ENCODE data around the gene PTHLH. TPM values are rescaled to one million over a fixed set of nuclear protein-coding genes. Genes with fewer than 3 reads are reported as not detected.

Gene PTHLH
- total and polyA plus RNA-seq, 4 donors = 0.22 to 3.0 (median 0.37) TPM

- ATAC-seq (ENCODE audit: insufficient read depth, low FRiP score) (no peak), DNase-seq (no peak)
- no peaks in the 10 kb centered on the region for H3K36me3 ChIP-seq (ENCODE audit: control insufficient read depth in 4 of 4, insufficient read depth in 4 of 4, low read length in 4 of 4)
- no peak overlapping the region for H3K9ac ChIP-seq (ENCODE audit: insufficient read depth in 1 of 2, low read length in 2 of 2)
- no peak for TF ChIP-seq CTCF (IDR thresholded peaks at IDR 0.05; ENCODE audit: control extremely low read depth, extremely low read depth)
- no peak overlapping the region for H3K27ac ChIP-seq (ENCODE audit: low read depth in 1 of 2, low read length in 1 of 2)
- no peak overlapping the region for H3K4me3 ChIP-seq
- H3K9me3 ChIP-seq (ENCODE audit: control insufficient read depth in 4 of 4, insufficient read depth in 3 of 4, low read length in 3 of 4) = peaks cover 0 to 2% (median 0%) of the 10 kb centered on the region in 4 donors
- 20 to 41% methylated on average over 7 of the region's 7 CpGs for WGBS, 2 donors
- H3K4me1 ChIP-seq (ENCODE audit: control insufficient read depth in 5 of 5, insufficient read depth in 5 of 5, low read length in 5 of 5) = peaks cover 0 to 58% (median 4%) of the 10 kb centered on the region in 5 donors
- H3K27me3 ChIP-seq (ENCODE audit: control insufficient read depth in 3 of 3, insufficient read depth in 3 of 3, low read length in 2 of 3) = peaks cover 3 to 79% (median 76%) of the 10 kb centered on the region in 3 donors
Measured at GRCh38 chr12:27971606-27972005, 927 bp downstream of the PTHLH start.

GRCh38 chr12:27971121-27971489 lies 1.4 kb downstream of the PTHLH start:
- no peaks in the 10 kb centered on the region for H3K36me3 ChIP-seq (ENCODE audit: control insufficient read depth in 4 of 4, insufficient read depth in 4 of 4, low read length in 4 of 4)
- peaks cover 3 to 78% (median 75%) of the 10 kb centered on the region in 3 donors for H3K27me3 ChIP-seq (ENCODE audit: control insufficient read depth in 3 of 3, insufficient read depth in 3 of 3, low read length in 2 of 3)
- ATAC-seq (ENCODE audit: insufficient read depth, low FRiP score) = no peak
- H3K27ac ChIP-seq (ENCODE audit: low read depth in 1 of 2, low read length in 1 of 2) = no peak overlapping the region
- 12 to 20% methylated on average over 11 of the region's 11 CpGs for WGBS, 2 donors
- peaks cover 0 to 57% (median 4%) of the 10 kb centered on the region in 5 donors for H3K4me1 ChIP-seq (ENCODE audit: control insufficient read depth in 5 of 5, insufficient read depth in 5 of 5, low read length in 5 of 5)
- TF ChIP-seq CTCF (IDR thresholded peaks at IDR 0.05; ENCODE audit: control extremely low read depth, extremely low read depth) = no peak
- H3K9me3 ChIP-seq (ENCODE audit: control insufficient read depth in 4 of 4, insufficient read depth in 3 of 4, low read length in 3 of 4) = peaks cover 0 to 2% (median 0%) of the 10 kb centered on the region in 4 donors
- H3K4me3 ChIP-seq = no peak overlapping the region
- DNase-seq = peak in 2 of 3 donors; percentile 26 to 58
- no peak overlapping the region for H3K9ac ChIP-seq (ENCODE audit: insufficient read depth in 1 of 2, low read length in 2 of 2)

- ATAC-seq (ENCODE audit: insufficient read depth, low FRiP score) (peak; percentile 12), DNase-seq (peak; percentile 52 to 65 (median 60))
- Histone ChIP-seq H3K36me3 (ENCODE audit: control insufficient read depth in 4 of 4, insufficient read depth in 4 of 4, low read length in 4 of 4) (no peaks in the 10 kb centered on the region), H3K4me3 (peak overlapping the region; percentile 6), H3K9me3 (ENCODE audit: control insufficient read depth in 4 of 4, insufficient read depth in 3 of 4, low read length in 3 of 4) (no peaks in the 10 kb centered on the region), H3K27me3 (ENCODE audit: control insufficient read depth in 3 of 3, insufficient read depth in 3 of 3, low read length in 2 of 3) (peaks cover 3 to 76% (median 73%) of the 10 kb centered on the region in 3 donors), H3K27ac (ENCODE audit: low read depth in 1 of 2, low read length in 1 of 2) (no peak overlapping the region), H3K9ac (ENCODE audit: insufficient read depth in 1 of 2, low read length in 2 of 2) (no peak overlapping the region), H3K4me1 (ENCODE audit: control insufficient read depth in 5 of 5, insufficient read depth in 5 of 5, low read length in 5 of 5) (peaks cover 0 to 52% (median 4%) of the 10 kb centered on the region in 5 donors)
- TF ChIP-seq CTCF (IDR thresholded peaks at IDR 0.05; ENCODE audit: control extremely low read depth, extremely low read depth) = no peak
- WGBS, 2 donors = 2% methylated on average over 41 to 69 of the region's 69 CpGs
Measured at GRCh38 chr12:27970401-27971120, 2.0 kb downstream of the PTHLH start.
